OCI-LY3 (cell line): Measurements from ENCODE around the gene TLK1.
"Not testable (repeated sequence)": the region's sequence is repeated elsewhere in the genome, so short reads cannot be mapped to it uniquely, and the experiment has no call there.

Experiments
- H2AFZ ChIP-seq: fragments of 200-600, 300-600 bp; shearing (Covaris generic); 2 replicates; pipeline ENCODE4 v1.6.0; 2014; ENCODE audit warnings: antibody characterized with exemption, low read depth, low read length
- H3K27ac ChIP-seq: fragments of 200-600, 300-600 bp; sonication (generic); 2 replicates; pipeline ENCODE4 v1.5.1; 2014; ENCODE audit warnings: mild to moderate bottlenecking, low read length, moderate library complexity, mixed read lengths
- H3K27me3 ChIP-seq: fragments of 200-600, 300-600 bp; sonication (generic); 2 replicates; pipeline ENCODE4 v1.6.1; 2014; ENCODE audit warnings: low read depth, low read length, mixed read lengths
- H3K36me3 ChIP-seq: fragments of 200-600, 300-600 bp; sonication (generic); replicated peaks from 2 replicates; pipeline ENCODE3; 2014; ENCODE audit warnings: low read depth, low read length, mixed read lengths
- H3K4me1 ChIP-seq: fragments of 300-600, 200-600 bp; sonication (generic); 2 replicates; pipeline ENCODE4 v1.6.1; 2014; ENCODE audit warnings: low read length, mixed read lengths
- H3K4me2 ChIP-seq: fragments of 200-600, 300-600 bp; sonication (generic); 2 replicates; pipeline ENCODE4 v1.6.1; 2014; ENCODE audit warnings: low read length, mixed read lengths
- H3K4me3 ChIP-seq: fragments of 300-600, 200-600 bp; sonication (generic); 2 replicates; pipeline ENCODE4 v1.5.1; 2014; ENCODE audit warnings: antibody characterized with exemption, mild to moderate bottlenecking, low read length, moderate library complexity
- H3K79me2 ChIP-seq: fragments of 300-600, 200-600 bp; shearing (Covaris generic); 2 replicates; pipeline ENCODE4 v1.6.1; 2014; ENCODE audit warnings: mild to moderate bottlenecking, low read length, mixed read lengths
- H3K9ac ChIP-seq: fragments of 300-600, 200-600 bp; shearing (Covaris generic); 2 replicates; pipeline ENCODE4 v1.6.0; 2014; ENCODE audit warnings: mild to moderate bottlenecking, low read length, moderate library complexity
- H3K9me3 ChIP-seq: fragments of 200-600, 300-600 bp; shearing (Covaris generic); 2 replicates; pipeline ENCODE4 v1.6.1; 2014; ENCODE audit warnings: low read length, mixed read lengths; ENCODE audit not compliant: insufficient read depth
- H4K20me1 ChIP-seq: fragments of 200-600, 300-600 bp; sonication (generic); 2 replicates; pipeline ENCODE4 v1.6.1; 2016; ENCODE audit warnings: low read length, mixed read lengths; ENCODE audit not compliant: insufficient read depth
- EZH2phosphoT487 ChIP-seq: fragments of 200-600 bp; shearing (Covaris generic); IDR thresholded peaks from 2 replicates; pipeline ENCODE4 v1.6.1; 2018; ENCODE audit warnings: antibody characterized with exemption, mixed run types, low read depth
- TF ChIP-seq, protein P1 (sequence below): fragments of 200-600, 300-600 bp; sonication (generic); IDR thresholded peaks from 2 replicates; pipeline ENCODE4 v1.5.1; 2014; ENCODE audit warnings: antibody characterized with exemption, low read length, low read depth

Gene TLK1

DNA sequence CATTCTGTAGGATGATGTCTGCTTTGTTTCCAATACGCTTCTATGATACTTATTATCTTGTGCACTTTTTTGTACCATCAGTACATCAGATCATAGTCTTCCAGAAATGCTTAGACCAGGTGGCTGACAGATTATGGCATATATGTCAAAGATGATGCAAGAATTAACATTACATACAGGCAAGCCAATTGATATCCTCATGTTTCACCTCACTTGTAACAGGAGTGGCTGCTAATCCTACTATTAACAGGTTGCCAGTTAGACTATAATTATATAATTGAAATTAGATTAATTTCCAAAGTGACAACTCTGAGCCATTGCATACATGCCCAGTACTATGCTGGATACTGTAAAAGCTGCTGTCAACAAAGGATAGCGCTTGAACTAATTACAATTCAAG is 77.2 kb downstream of the TLK1 start:
- no peak overlapping the region for H3K4me2 ChIP-seq
- TF ChIP-seq EZH2phosphoT487: no peak
- TF ChIP-seq, protein P1, sequence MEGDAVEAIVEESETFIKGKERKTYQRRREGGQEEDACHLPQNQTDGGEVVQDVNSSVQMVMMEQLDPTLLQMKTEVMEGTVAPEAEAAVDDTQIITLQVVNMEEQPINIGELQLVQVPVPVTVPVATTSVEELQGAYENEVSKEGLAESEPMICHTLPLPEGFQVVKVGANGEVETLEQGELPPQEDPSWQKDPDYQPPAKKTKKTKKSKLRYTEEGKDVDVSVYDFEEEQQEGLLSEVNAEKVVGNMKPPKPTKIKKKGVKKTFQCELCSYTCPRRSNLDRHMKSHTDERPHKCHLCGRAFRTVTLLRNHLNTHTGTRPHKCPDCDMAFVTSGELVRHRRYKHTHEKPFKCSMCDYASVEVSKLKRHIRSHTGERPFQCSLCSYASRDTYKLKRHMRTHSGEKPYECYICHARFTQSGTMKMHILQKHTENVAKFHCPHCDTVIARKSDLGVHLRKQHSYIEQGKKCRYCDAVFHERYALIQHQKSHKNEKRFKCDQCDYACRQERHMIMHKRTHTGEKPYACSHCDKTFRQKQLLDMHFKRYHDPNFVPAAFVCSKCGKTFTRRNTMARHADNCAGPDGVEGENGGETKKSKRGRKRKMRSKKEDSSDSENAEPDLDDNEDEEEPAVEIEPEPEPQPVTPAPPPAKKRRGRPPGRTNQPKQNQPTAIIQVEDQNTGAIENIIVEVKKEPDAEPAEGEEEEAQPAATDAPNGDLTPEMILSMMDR: no peak

DNA sequence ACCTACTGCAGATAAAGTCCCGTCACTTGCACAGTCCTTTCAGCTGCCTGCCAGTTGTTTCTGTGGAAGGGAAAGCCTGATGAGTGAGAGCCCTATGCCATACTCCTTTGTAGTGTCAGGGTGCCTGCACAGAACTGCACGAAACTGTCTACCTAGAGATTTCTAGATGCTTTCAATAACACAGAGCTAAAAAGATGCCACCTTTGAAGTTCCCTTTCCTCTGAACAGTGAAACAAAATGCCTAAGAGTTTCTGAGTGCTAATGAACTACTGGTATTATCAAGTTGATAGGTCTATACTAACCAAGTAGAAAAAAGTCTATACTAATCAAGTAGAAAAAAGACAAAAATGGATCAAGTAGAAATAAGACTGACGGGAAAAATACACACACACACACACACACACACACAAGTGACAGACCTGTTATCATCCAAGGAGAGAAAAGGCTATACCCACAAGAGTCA is 79.0 kb downstream of the TLK1 start:
- Histone ChIP-seq H3K9ac (no peak overlapping the region), H3K4me3 (no peak overlapping the region), H3K4me1 (peaks cover 2% of the 10 kb centered on the region; the same call in 1 of the 2 replicates), H2AFZ (no peak overlapping the region), H3K9me3 (no peaks in the 10 kb centered on the region), H3K4me2 (no peak overlapping the region), H3K27me3 (no peaks in the 10 kb centered on the region), H3K79me2 (peaks cover 26% of the 10 kb centered on the region), H3K27ac (no peak overlapping the region), H4K20me1 (peaks cover 24% of the 10 kb centered on the region), H3K36me3 (peaks cover 3% of the 10 kb centered on the region)
- TF ChIP-seq, protein P1: no peak

More for the DNA sequence above, 77.2 kb downstream of the TLK1 start:
- H4K20me1 ChIP-seq: peaks cover 36% of the 10 kb centered on the region
- H3K4me3 ChIP-seq: no peak overlapping the region
- H2AFZ ChIP-seq: no peak overlapping the region
- peaks cover 3% of the 10 kb centered on the region for H3K36me3 ChIP-seq
- H3K79me2 ChIP-seq: peaks cover 41% of the 10 kb centered on the region
- H3K27me3 ChIP-seq: no peaks in the 10 kb centered on the region
- peaks cover 6% of the 10 kb centered on the region; the same call in 1 of the 2 replicates for H3K4me1 ChIP-seq
- H3K9ac ChIP-seq: no peak overlapping the region
- H3K27ac ChIP-seq: no peak overlapping the region
- H3K9me3 ChIP-seq: no peaks in the 10 kb centered on the region

DNA sequence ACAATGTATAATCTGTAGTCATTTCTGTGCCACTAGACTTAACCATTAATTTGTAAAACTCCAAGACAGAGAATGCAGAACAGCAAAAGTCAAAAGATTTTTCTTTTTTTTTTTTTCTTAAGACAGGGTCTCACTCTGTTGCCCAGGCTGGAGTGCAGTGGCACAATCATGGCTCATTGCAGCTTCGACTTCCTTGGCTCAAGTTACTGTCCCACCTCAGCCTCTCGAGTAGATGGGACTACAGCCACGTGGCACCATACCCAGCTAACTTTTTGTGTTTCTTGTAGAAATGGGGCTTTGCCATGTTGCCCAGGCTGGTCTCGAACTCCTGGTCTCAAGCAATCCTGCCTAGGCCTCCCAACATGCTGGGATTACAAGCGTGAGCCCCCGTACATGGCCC is 80.1 kb downstream of the TLK1 start:
- peaks cover 15% of the 10 kb centered on the region; the same call in 1 of the 2 replicates for H4K20me1 ChIP-seq
- H3K27me3 ChIP-seq: no peaks in the 10 kb centered on the region
- H3K4me2 ChIP-seq: no peak overlapping the region
- no peak overlapping the region for H3K9ac ChIP-seq
- peaks cover 18% of the 10 kb centered on the region for H3K79me2 ChIP-seq
- no peak overlapping the region for H3K27ac ChIP-seq
- H3K4me1 ChIP-seq: no peaks in the 10 kb centered on the region
- H2AFZ ChIP-seq: no peak overlapping the region
- no peak for TF ChIP-seq EZH2phosphoT487
- TF ChIP-seq, protein P1: no peak
- H3K4me3 ChIP-seq: no peak overlapping the region
- H3K36me3 ChIP-seq: peaks cover 3% of the 10 kb centered on the region
- H3K9me3 ChIP-seq: no peaks in the 10 kb centered on the region

DNA sequence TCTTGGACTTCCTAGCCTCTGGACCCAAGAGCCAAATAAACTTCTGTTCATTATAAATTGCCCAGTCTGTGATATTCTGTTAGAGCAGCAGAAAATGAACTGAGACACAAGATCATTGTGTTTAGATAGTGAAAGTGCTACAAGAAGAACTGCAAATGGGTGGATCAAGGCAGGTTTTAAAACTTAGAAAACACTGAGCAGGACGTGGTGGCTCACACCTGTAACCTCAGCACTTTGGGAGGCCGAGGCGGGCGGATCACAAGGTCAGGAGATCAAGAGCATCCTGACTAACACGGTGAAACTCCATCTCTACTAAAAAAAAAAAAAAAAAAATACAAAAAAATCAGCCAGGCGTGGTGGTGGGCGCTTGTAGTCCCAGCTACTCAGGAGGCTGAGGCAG is 84.3 kb downstream of the TLK1 start:
- not testable (repeated sequence) for H4K20me1 ChIP-seq, H3K9ac ChIP-seq, H3K4me1 ChIP-seq, H3K27ac ChIP-seq, H3K79me2 ChIP-seq, H3K4me3 ChIP-seq, H3K27me3 ChIP-seq, H2AFZ ChIP-seq, H3K4me2 ChIP-seq, H3K36me3 ChIP-seq, H3K9me3 ChIP-seq

DNA sequence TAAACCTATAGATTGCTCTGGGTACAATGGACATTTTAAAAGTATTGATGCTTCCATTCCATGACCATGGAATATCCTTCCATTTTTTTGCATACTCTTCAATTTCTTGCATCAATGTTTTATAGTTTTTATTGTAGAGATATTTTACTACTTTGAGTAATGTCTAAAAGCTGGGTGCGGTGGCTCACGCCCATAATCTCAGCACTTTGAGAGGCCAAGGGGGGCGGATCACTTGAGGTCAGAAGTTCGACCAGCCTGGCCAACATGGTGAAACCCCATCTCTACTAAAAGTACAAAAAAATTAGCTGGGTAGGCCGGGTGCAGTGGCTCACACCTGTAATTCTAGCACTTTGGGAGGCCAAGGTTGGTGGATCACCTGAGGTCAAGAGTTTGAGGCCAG is 88.5 kb downstream of the TLK1 start:
- no peaks in the 10 kb centered on the region for H3K9me3 ChIP-seq
- H3K79me2 ChIP-seq: no peaks in the 10 kb centered on the region; the same call in 1 of the 2 replicates
- H3K4me3 ChIP-seq: no peak overlapping the region
- H3K27me3 ChIP-seq: no peaks in the 10 kb centered on the region
- H3K36me3 ChIP-seq: peaks cover 4% of the 10 kb centered on the region
- H3K9ac ChIP-seq: no peak overlapping the region
- no peak for TF ChIP-seq EZH2phosphoT487
- TF ChIP-seq, protein P1: no peak
- no peak overlapping the region for H2AFZ ChIP-seq
- no peak overlapping the region for H3K4me2 ChIP-seq
- H3K4me1 ChIP-seq: no peaks in the 10 kb centered on the region
- H3K27ac ChIP-seq: no peak overlapping the region
- H4K20me1 ChIP-seq: 0 out of 2 replicates have a peak, but pooled peaks cover 3% of the 10 kb centered on the region
